ENCODE measurements around the gene HOMER1.

HOMER1 gene, protein sequence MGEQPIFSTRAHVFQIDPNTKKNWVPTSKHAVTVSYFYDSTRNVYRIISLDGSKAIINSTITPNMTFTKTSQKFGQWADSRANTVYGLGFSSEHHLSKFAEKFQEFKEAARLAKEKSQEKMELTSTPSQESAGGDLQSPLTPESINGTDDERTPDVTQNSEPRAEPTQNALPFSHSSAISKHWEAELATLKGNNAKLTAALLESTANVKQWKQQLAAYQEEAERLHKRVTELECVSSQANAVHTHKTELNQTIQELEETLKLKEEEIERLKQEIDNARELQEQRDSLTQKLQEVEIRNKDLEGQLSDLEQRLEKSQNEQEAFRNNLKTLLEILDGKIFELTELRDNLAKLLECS

DNA sequence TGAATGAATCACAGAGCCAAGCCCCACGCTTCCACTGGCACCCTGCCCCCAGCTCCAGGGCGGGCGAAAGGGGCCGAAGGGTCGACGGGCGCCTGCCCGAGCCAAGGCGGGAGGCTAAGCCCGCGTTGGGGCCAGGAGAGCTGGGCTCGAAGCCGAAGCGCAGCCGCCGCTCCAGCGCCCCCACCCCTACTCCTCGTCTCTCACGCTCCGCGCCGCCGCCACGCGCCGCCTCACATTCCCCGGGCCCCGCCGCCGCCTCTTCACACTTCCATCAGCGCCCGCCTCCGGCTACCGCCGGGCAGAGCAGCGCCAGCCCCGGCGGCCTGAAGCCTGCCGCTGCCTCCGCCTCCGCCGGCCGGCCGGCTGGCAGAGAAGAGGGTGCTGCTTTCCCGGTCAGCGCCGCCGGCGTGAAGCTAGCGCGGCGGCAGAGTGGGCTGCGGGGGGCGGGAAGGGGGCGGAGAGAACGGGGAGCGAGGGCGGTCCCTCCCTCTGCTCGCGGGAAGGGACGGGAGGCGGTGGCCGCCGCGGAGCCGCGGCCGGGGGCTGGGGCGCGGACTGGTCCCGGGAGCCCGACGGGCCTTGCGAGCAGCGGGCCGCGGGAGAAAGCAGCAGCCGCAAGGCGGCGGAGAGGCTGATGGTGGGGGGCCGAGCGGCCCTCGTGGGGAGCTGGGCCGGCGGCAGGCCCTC is at the start of gene HOMER1:
TSS of gene HOMER1 (minus strand) at position 431 of the 687 bp plus-strand sequence. CDS start 1,360 bp downstream, outside the sequence.
- in situ Hi-C loops (cut with MboI; ENCODE audit: low sequenced_read_pairs) = no loop called here

- in situ Hi-C loops (cut with MboI; ENCODE audit: low sequenced_read_pairs) = no loop called here
Observed at GRCh38 chr5:79563247-79563590, 49.3 kb upstream of the HOMER1 start.

GRCh38 chr5:79562351-79563246 is 48.7 kb upstream of the HOMER1 start:
- in situ Hi-C loops (cut with MboI; ENCODE audit: low sequenced_read_pairs) = no loop called here

DNA sequence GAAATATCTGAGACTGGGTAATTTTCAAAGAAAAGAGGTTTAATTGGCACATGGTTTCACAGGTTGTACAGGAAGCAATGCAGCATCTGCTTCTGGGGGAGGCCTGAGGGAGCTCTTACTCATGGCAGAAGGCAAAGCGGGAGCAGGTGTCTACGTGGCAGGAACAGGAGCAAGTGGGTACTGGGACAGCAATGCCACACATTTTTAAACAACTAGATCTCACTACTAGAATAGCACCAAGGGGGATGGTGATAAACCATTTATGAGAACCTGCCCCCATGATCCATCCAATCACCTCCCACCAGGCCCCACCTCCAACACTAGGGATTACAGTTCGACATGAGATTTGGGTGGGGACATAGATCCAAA is 47.6 kb upstream of the HOMER1 start:
- in situ Hi-C loops (cut with MboI; ENCODE audit: low sequenced_read_pairs) = no loop called here

DNA sequence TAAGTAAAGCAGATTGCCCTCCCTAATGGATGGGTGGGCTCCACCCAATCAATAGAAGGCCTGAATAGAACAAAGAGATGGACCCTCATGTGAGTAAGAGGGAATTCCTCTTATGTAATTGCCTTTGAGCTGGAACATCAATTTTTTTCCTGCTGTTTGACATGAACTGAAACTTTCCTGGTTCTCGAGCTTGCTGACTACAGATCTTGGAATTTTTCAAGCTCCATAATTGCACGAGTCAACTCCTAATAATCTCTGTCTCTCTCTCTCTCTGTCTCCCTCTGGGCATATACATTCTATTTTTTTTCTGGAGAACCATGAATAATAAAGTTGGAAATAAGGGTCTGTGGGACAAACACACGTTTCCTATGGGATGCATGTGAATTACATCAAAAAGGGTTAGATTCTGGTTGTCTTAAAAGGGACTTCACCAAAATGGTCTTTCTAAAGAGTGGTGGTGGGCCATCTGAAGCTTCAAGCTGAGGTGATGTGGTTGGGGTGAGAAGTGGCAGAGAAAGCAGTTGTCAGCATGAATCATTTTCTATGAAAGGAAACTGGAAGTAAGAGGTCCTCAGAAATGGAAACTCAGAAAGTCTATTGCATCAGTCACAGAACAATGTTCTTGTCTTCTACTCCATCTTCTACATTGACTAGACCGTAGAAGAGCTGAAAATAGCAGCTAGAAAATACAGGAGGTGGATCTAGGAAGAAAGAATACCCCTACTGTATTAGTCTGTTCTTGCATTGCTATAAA is 47.0 kb upstream of the HOMER1 start:
- in situ Hi-C loops (cut with MboI; ENCODE audit: low sequenced_read_pairs) = no loop called here

- in situ Hi-C loops (cut with MboI; ENCODE audit: low sequenced_read_pairs) = no loop called here
Observed at GRCh38 chr5:79555418-79555817, 41.5 kb upstream of the HOMER1 start.

DNA sequence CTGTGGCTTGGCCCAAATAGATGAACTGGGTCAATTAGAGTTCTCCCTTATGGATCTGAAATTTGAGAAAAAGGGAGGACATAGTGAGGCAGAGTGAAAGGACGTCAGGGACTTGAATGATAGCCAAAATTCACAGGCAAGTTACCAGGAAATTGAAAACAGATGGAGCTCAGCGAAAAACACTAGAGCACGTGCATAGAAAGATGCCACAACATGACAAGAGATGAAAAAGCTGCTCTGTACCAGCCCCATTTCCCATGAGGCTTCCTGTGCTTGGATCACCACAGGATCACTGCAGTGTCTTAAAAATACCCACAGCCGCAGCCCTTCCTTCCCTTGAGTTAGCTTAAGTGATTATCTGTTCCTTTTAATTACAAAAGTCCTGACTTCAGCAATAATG is 39.0 kb upstream of the HOMER1 start:
- in situ Hi-C loops (cut with MboI; ENCODE audit: low sequenced_read_pairs) = no loop called here

DNA sequence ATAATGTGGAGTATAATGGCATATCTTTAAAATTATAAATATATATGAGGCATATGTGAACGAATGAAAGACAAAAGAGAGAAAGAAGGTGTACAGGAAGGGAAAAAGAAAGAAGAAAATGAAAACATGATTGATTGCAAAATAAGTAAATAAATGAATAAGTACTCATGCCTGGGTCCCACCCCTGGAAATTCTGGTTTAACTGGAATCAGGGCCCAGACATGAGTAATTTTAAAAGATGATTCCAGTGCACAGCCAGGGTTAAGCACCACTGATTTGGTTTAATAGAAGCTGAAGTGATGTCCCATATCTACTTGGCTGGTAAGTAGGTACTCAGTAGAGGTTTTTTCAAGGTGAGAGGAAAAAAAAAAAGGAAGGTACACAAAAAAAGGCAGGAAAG is 34.0 kb upstream of the HOMER1 start:
- in situ Hi-C loops (cut with MboI; ENCODE audit: low sequenced_read_pairs) = no loop called here

DNA sequence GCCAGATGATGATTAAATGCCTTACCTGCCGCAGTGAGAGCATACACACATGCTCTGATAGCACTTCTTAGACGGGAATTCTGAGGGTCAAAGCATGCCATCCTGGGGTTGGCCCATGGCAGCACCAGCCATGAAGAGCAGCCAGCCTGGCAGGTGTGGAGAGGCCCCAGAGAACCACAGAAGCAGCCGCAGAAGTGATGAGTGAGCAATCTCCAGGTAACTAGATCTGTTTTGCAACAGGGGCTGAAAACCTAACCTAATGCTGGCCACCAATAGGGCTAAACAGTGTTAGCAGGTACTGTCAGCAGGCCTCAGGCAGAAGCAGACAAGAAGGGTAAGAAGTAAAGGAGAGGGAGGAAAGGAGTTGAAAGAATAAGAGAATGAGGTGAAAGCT is 33.5 kb upstream of the HOMER1 start:
- in situ Hi-C loops (cut with MboI; ENCODE audit: low sequenced_read_pairs) = no loop called here

GRCh38 chr5:79546782-79547428 is 33.0 kb upstream of the HOMER1 start:
- in situ Hi-C loops (cut with MboI; ENCODE audit: low sequenced_read_pairs) = no loop called here

DNA sequence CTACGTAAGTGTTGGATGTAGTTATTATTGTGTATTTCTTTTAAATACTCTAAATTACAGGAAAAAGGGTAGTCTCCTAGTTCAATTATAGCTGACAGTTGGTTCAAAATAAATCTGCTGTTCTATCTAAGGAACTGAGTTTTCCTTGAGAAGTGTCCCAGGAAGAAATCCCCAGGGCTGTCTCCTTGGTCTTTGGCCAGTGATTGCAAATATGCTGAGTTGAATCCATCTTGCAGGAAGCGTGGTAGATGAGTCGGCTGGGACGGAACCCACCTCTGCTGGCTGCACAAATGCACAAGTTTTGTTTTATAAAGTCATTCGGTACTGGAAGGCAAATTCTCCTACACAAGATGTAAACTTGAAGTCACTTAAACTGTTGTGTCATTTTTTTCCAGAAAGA is 30.2 kb upstream of the HOMER1 start:
- in situ Hi-C loops (cut with MboI; ENCODE audit: low sequenced_read_pairs) = no loop called here

- in situ Hi-C loops (cut with MboI; ENCODE audit: low sequenced_read_pairs) = no loop called here
Observed at GRCh38 chr5:79540939-79541338, 27.0 kb upstream of the HOMER1 start.

DNA sequence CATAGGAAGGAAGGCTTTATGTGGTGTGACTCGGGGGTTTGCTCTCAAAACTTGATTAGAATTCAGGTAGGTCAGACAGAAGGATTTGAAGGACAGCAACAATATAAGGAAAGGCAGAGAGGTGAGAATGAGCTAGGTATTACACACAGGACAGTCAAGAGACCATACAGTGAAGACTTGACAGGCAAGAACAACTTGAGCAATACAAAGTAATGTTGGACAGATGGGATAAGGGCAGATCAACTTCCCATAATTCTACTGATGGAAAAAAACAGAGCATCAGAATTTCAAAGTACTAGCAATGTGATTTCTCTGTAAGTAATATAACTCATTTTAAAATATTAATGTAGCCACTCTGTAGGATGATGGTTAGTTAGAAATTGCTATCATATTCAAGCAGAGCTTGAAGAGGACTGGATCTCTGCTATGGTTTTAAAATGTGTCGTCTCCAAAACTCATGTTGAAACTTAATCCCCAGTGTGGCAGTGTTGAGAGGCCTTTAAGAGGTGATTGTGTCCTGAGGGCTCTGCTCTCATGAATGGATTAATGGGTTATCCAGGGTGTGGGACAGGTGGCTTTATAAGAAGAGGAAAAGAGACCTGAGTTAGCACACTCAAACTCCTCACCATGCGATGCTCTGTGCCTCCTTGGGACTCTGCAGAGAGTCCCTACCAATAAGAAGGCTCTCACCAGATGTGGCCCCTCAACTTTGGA is 22.4 kb upstream of the HOMER1 start:
- in situ Hi-C loops (cut with MboI; ENCODE audit: low sequenced_read_pairs) = no loop called here

GRCh38 chr5:79535477-79536192 is 21.7 kb upstream of the HOMER1 start:
- in situ Hi-C loops (cut with MboI; ENCODE audit: low sequenced_read_pairs) = no loop called here

DNA sequence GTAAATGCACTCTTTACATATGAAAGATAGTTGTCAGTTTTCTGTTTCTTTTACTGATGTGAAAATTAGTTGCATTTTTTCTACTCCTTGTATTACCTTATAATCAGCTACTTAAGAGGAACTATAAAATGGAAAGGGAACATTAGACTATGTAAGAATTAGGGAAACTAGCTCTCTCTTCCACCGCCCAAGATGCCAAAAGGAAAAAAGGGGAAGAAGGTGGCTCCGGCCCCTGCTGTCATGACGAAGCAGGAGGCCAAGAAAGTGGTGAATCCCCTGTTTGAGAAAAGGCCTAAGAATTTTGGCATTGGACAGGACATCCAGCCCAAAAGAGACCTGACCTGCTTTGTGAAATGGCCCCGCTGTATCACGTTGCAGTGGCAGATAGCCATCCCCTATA is 15.2 kb upstream of the HOMER1 start:
- in situ Hi-C loops (cut with MboI; ENCODE audit: low sequenced_read_pairs) = no loop called here

DNA sequence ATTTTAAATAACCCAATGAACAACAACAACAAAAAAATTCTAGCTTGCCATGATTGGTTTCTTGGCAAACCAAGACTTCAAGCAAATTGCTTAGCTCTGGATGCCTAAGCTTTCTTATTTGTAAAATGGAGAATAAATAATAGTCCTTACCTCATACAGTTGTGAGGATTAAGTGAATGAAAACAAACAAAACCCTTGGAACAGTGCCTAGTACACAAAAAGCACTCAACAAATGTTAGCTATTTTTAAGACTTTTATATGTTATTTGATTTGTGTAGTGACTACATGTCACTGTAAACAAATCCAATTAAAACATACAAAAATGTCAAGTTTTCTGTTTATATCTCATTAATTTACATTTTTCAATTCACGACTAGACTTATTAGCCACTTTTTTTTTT is 13.5 kb upstream of the HOMER1 start:
- in situ Hi-C loops (cut with MboI; ENCODE audit: low sequenced_read_pairs) = no loop called here

DNA sequence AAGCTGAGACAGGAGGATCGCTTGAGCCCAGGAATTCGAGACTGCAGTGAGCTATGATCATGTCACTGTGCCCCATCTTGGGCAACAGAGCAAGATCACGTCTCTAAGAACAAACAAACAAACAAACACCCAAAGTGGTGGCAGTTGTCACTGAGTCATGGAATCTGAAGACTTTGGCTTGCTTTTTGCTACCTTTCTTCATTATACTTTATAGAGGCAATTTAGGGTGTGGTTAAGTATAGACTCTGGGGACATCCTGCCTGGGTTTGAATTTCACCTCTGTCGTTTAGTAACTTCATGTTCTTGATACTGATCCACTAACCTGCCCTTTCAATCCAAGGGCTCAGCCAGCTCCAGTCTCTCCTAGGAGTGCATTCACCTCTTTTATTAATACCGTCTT is 13.0 kb upstream of the HOMER1 start:
- in situ Hi-C loops (cut with MboI; ENCODE audit: low sequenced_read_pairs) = no loop called here

DNA sequence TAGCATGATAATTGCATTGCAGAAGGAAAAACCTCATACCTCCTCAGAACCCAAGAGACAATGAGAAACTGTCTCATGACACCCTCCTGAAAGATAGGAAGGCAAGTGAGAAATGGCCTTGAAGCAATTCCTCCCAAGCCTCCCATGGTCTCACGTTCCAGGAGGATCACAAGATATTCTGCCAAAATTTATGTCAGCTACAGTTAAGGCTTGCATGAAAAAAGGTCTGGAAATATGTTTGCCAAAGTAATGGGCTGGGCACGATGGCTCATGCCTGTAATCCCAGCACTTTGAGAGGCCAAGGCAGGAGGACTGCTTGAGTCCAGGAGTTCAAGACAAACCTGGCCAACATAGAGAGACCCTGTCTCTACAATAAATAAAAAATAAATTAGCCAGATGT is 12.6 kb upstream of the HOMER1 start:
- in situ Hi-C loops (cut with MboI; ENCODE audit: low sequenced_read_pairs) = no loop called here

DNA sequence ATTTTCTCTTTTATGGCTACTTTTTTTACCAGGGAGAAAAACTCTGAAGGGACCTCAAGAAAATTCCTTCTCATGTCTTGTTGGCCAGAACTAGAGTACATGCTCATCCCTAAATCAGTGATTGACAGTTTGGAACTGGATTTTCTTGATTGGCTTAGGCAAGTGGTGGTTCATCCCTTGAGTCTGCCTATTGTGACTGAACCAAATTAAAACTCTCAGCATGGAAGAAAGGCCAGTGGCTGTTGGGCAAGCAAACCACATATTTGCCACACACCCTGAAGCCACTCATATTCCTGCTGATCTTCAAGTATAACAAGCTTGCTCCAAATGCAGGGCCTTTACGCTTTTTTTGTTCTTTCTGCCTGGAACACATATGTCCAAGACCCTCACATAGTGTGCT is 7.2 kb upstream of the HOMER1 start:
- in situ Hi-C loops (cut with MboI; ENCODE audit: low sequenced_read_pairs) = no loop called here

Data from HL-60/S4 (cell line).